Neural cell (in vitro differentiated cells): ENCODE data around the gene CAMK2A. TPM values are rescaled to one million over a fixed set of nuclear protein-coding genes. Genes with fewer than 3 reads are reported as not detected.

Experiments used
- H2AFZ ChIP-seq: fragments of 200-600, 300-800 bp; sonication (generic), shearing (Covaris generic); 2 replicates; pipeline ENCODE4 v1.6.0; 2014; ENCODE audit warnings: low read depth, mild to moderate bottlenecking, antibody characterized with exemption, low read length, moderate library complexity
- H3F3A ChIP-seq: fragments of 200-600 bp; shearing (Covaris generic); 2 replicates; pipeline ENCODE4 v1.6.1; 2016; ENCODE audit warnings: mild to moderate bottlenecking, moderate library complexity, mixed read lengths, antibody characterized with exemption, low read length; ENCODE audit not compliant: insufficient read depth, poor library complexity, severe bottlenecking
- H3K27ac ChIP-seq: fragments of 200-600, 300-800 bp; sonication (generic), shearing (Covaris generic); 2 replicates; pipeline ENCODE4 v1.5.1; 2014; ENCODE audit warnings: mild to moderate bottlenecking, low read length, moderate library complexity
- H3K27me3 ChIP-seq: fragments of 300-800, 200-600 bp; sonication (generic), shearing (Covaris generic); 2 replicates; pipeline ENCODE4 v1.6.0; 2014; ENCODE audit warnings: mild to moderate bottlenecking, low read depth, low read length, moderate library complexity; ENCODE audit not compliant: insufficient read depth
- H3K36me3 ChIP-seq: fragments of 300-800, 200-600 bp; sonication (generic), shearing (Covaris generic); 2 replicates; pipeline ENCODE4 v1.5.1; 2014; ENCODE audit warnings: mild to moderate bottlenecking, antibody characterized with exemption, low read length, moderate library complexity; ENCODE audit not compliant: insufficient read depth
- H3K4me2 ChIP-seq: fragments of 300-800, 200-600 bp; sonication (generic), shearing (Covaris generic); 2 replicates; pipeline ENCODE4 v1.6.0; 2014; ENCODE audit warnings: mild to moderate bottlenecking, low read length
- H3K4me3 ChIP-seq: fragments of 300-800, 200-600 bp; sonication (generic), shearing (Covaris generic); 2 replicates; pipeline ENCODE4 v1.5.1; 2014; ENCODE audit warnings: mild to moderate bottlenecking, low read length, moderate library complexity
- H3K79me2 ChIP-seq: fragments of 200-600 bp; shearing (Covaris generic); replicated peaks from 2 replicates; pipeline ENCODE4 v1.6.0; 2014; ENCODE audit warnings: mild to moderate bottlenecking, low read length, moderate library complexity; ENCODE audit not compliant: insufficient read depth
- H3K9ac ChIP-seq: fragments of 300-800, 200-600 bp; sonication (generic), shearing (Covaris generic); 2 replicates; pipeline ENCODE4 v1.6.1; 2016; ENCODE audit warnings: mild to moderate bottlenecking, low read length, mixed read lengths
- H3K9me2 ChIP-seq: fragments of 200-600 bp; shearing (Covaris generic); 2 replicates; pipeline ENCODE4 v1.6.1; 2016; ENCODE audit warnings: mild to moderate bottlenecking, low read length, mixed read lengths; ENCODE audit not compliant: insufficient read depth
- H3K9me3 ChIP-seq: fragments of 200-600, 300-800 bp; sonication (generic), shearing (Covaris generic); 2 replicates; pipeline ENCODE4 v1.6.1; 2016; ENCODE audit warnings: mild to moderate bottlenecking, mixed run types, low read length, moderate library complexity, mixed read lengths
- H4K20me1 ChIP-seq: fragments of 200-600 bp; shearing (Covaris generic); 2 replicates; pipeline ENCODE4 v1.6.1; 2016; ENCODE audit warnings: mild to moderate bottlenecking, mixed run types; ENCODE audit not compliant: insufficient read depth
- CTCF ChIP-seq: fragments of 450-650 bp; IDR thresholded peaks from 2 replicates; pipeline ENCODE4 v1.5.1; 2014; ENCODE audit warnings: antibody characterized with exemption, mild to moderate bottlenecking, moderate library complexity; ENCODE audit not compliant: poor library complexity, severe bottlenecking
- EP300 ChIP-seq: fragments of 450-650 bp; conservative IDR thresholded peaks from 2 replicates; pipeline ENCODE4 v1.6.1; 2014; ENCODE audit warnings: antibody characterized with exemption, mild to moderate bottlenecking, moderate library complexity; ENCODE audit not compliant: poor library complexity, severe bottlenecking
- EZH2 ChIP-seq: fragments of 200-600, 300-800 bp; shearing (Covaris generic), sonication (generic); IDR thresholded peaks from 2 replicates; pipeline ENCODE4 v1.6.1; 2014; ENCODE audit warnings: antibody characterized with exemption, low read length, borderline replicate concordance, mild to moderate bottlenecking; ENCODE audit not compliant: insufficient read depth, poor library complexity, severe bottlenecking
- MXI1 ChIP-seq: fragments of 450-650 bp; conservative IDR thresholded peaks from 2 replicates; pipeline ENCODE4 v1.6.1; 2014; ENCODE audit warnings: antibody characterized with exemption, mild to moderate bottlenecking; ENCODE audit not compliant: poor library complexity, severe bottlenecking
- POLR2AphosphoS5 ChIP-seq: IDR thresholded peaks from 2 replicates; pipeline ENCODE4 v1.6.1; 2012
- RAD21 ChIP-seq: fragments of 450-650 bp; conservative IDR thresholded peaks from 2 replicates; pipeline ENCODE4 v1.6.1; 2014; ENCODE audit warnings: antibody characterized with exemption, mild to moderate bottlenecking, moderate library complexity
- REST ChIP-seq: IDR thresholded peaks from 2 replicates; pipeline ENCODE4 v1.6.1; 2012; ENCODE audit warnings: borderline replicate concordance
- SMC3 ChIP-seq: fragments of 450-650 bp; conservative IDR thresholded peaks from 2 replicates; pipeline ENCODE4 v1.6.1; 2014; ENCODE audit warnings: antibody characterized with exemption, mild to moderate bottlenecking, moderate library complexity; ENCODE audit not compliant: poor library complexity
- TAF1 ChIP-seq: IDR thresholded peaks from 2 replicates; pipeline ENCODE4 v1.6.1; 2012; ENCODE audit warnings: low read depth
- polyA plus RNA-seq: library from polyadenylated mRNA; depleted of rRNA; stranded (reverse); fragments of >200 nt; gene quantifications from 2 replicates; pipeline ENCODE4 v1.2.3, GENCODE V29; 2014

The CAMK2A gene
- polyA plus RNA-seq, 1 donor from 2014 or later, result 61.7 TPM

- no peak overlapping the region for H3K27ac ChIP-seq
- no peak overlapping the region for H3K4me2 ChIP-seq
- no peak overlapping the region for H3K9ac ChIP-seq
- H3K36me3 ChIP-seq, result no peaks in the 10 kb centered on the region
- TF ChIP-seq EZH2 (no peak), CTCF (no peak), RAD21 (no peak), TAF1 (no peak), MXI1 (no peak), POLR2AphosphoS5 (no peak), REST (no peak), SMC3 (no peak), EP300 (no peak)
- H3K79me2 ChIP-seq, result no peaks in the 10 kb centered on the region
- H3K4me3 ChIP-seq, result no peak overlapping the region
- peaks cover 2% of the 10 kb centered on the region for H3K27me3 ChIP-seq
- H4K20me1 ChIP-seq, result no peaks in the 10 kb centered on the region
- H3K9me3 ChIP-seq, result no peaks in the 10 kb centered on the region
- H3F3A ChIP-seq, result no peaks in the 10 kb centered on the region
- no peak overlapping the region for H2AFZ ChIP-seq
- no peaks in the 10 kb centered on the region for H3K9me2 ChIP-seq
Measured at GRCh38 chr5:150295741-150296486, 6.3 kb upstream of the CAMK2A start.

- H3K36me3 ChIP-seq, result no peaks in the 10 kb centered on the region
- no peak overlapping the region for H3K4me3 ChIP-seq
- H3K27me3 ChIP-seq, result no peaks in the 10 kb centered on the region
- no peaks in the 10 kb centered on the region for H3K9me2 ChIP-seq
- H2AFZ ChIP-seq, result no peak overlapping the region
- H3K9me3 ChIP-seq, result no peaks in the 10 kb centered on the region
- no peak overlapping the region for H3K9ac ChIP-seq
- no peak overlapping the region for H3K4me2 ChIP-seq
- TF ChIP-seq TAF1, result no peak
- no peak for TF ChIP-seq CTCF
- no peak for TF ChIP-seq POLR2AphosphoS5
- TF ChIP-seq SMC3, result no peak
- TF ChIP-seq EZH2, result no peak
- no peak for TF ChIP-seq MXI1
- no peak for TF ChIP-seq RAD21
- TF ChIP-seq EP300, result no peak
- TF ChIP-seq REST, result no peak
- no peaks in the 10 kb centered on the region for H4K20me1 ChIP-seq
- H3F3A ChIP-seq, result no peaks in the 10 kb centered on the region
- H3K27ac ChIP-seq, result no peak overlapping the region
- H3K79me2 ChIP-seq, result no peaks in the 10 kb centered on the region
Measured at GRCh38 chr5:150295172-150295634, 5.6 kb upstream of the CAMK2A start.
